SHP77 treated with DMSO at 0.1 percent for 48 hours (cell line): ENCODE measurements around the gene MICALL2.
A peak's percentile ranks its signal among the peaks of the same experiment; 100 is the strongest.

Experiments
- DNase-seq: peaks from one replicate; lab custom pipeline; 2025; lab: John Stamatoyannopoulos, UW

Gene MICALL2

GRCh38 chr7:1468203-1468602 lies 8.9 kb upstream of the MICALL2 start:
- DNase-seq: no peak

- DNase-seq: no peak
These were observed 7.4 kb upstream of the MICALL2 start for GRCh38 chr7:1466524-1467271.

DNA sequence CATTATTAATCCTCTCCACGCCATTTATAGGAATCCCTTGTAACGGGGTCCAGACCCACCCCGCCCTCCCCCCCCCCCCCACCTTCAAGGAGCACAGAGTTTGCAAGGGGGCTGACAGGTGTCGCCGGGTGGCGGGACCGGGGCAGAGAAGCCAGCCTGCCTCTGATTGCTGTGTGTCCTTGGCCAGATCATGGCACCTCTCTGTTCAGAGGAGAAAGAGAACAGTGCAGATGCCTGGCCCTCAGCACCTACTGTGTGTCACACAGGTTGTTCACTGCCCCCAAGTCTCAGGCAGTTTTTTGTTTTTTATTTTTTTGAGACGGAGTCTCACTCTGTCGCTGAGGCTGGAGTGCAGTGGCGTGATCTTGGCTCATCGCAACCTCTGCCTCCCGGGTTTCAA lies 5.4 kb upstream of the MICALL2 start:
- DNase-seq: no peak

- DNase-seq: no peak
These were observed 4.5 kb upstream of the MICALL2 start for GRCh38 chr7:1463676-1464223.

GRCh38 chr7:1461646-1462375 lies 2.5 kb upstream of the MICALL2 start:
- no peak for DNase-seq

- DNase-seq: peak; percentile 17
These were observed 1.8 kb upstream of the MICALL2 start for GRCh38 chr7:1460821-1461645.

DNA sequence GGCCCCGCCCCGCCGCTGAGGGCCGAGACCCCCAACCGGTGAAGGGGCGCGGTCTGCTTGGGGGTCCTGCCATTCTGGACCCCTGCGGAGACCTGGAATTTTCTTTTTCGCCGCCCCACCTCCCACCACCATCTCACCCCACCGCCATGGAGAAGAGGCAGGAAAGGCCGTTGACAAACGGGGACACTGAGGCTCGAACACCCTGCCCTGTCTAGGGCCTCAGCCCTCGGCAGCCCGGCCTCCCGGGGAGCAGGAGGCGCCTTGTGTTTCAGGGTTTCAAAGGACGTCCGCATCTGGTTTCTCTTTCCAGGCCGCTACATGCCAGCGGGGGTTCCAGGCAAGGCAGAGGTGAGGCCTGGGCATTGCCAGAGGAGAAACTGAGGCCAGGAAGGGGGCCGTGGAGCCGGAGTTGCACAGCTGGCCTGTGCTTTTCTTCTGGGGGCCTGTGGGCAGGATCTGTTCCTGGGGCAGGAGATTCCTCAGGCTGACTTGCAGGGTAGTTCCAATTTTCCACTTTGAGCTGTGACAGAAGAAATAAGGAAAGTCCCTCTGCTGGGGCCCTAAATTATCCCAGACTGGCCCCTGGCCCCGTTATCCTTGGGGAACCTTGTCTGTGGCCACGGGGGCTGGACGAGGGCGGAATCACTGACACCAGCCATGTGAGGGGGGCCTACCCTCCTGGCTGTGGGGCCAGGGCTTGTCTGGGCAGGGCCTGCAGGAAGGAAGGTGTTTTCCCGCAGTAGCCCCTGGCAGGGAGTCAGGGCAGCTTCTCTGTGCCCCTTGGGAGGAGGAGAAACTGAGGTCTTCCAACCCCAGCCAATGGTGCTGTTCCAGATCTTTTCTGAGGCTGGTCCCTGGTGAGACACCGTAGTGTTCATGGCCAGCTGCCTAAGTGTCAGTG lies 900 bp upstream of the MICALL2 start:
- no peak for DNase-seq

DNA sequence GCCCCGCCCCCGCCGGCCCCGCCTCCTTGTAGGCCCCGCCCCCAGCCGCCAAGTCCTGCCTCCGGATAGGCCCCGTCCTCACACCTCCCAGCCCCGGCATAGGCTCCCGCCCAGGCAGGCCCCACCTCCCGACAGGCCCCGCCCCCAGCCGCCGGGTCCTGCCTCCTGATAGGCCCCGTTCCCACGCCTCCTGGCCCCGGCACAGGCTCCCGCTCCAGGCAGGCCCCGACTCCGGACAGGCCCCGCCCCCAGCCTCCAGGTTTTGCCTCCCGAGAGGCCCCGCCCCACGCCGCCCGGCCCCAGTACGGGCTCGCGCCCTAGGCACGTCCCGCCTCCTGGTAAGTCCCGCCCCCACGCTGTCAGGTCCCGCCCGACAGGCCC lies 232 bp upstream of the MICALL2 start:
- DNase-seq: peak; percentile 99

- DNase-seq: no peak
These were observed 1.2 kb downstream of the MICALL2 start for GRCh38 chr7:1457949-1458682.

GRCh38 chr7:1457059-1457948 lies 2.0 kb downstream of the MICALL2 start:
- no peak for DNase-seq

- DNase-seq: no peak
These were observed 3.3 kb downstream of the MICALL2 start for GRCh38 chr7:1455955-1456354.

DNA sequence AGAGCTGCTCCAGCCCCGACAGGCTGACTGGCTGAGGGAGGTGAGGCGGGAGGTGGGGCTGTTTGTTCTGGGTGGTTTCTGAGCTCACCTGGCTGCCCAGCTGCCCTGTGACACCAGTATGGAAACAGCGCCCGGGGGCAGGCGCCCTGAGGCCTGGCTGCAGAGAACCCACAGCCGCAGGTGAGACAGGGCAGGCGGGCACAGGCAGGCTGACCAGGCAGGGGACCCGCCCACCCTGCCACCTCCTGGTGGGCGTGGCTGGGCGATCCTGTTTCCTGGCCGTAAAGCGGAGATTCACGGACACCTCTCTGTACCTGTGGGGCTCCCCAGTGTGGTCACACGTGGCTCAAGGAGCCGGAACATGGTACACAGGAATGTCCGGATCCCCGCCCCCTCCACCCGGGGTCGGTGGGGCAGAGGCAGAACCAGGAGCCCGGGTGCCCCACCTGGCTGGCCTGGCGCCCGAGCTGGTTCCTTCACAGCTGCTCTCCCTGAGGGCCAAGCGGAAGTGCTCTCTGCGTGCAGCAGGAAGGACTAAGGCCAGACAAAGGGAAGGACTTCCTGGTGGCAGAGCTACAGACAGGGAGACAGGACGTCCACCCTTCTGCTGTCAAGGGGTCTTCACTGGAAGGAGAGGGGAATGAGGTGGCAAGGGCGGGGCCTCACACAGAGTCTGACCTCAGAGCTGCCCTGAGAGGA lies 3.9 kb downstream of the MICALL2 start:
- no peak for DNase-seq

DNA sequence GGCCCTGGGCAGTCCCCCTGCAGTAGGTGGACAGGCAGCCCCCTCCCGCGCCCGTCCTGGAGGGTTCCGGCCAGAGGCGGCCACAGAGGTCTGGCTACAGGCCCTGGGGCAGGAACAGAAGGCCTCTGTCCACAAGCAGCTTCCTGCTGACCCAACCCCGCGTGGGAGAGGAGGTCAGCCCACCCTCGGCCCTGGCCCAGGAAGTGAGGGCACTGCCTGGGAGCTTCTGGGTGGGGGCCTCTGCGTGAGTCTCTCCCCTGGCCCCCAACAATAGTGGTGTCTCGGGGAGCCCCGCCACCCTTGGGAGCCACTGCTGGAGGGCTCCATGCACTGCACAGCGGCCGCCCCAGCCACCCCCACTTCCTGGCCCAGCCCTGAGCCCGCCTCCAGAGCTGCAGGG lies 4.7 kb downstream of the MICALL2 start:
- no peak for DNase-seq

DNA sequence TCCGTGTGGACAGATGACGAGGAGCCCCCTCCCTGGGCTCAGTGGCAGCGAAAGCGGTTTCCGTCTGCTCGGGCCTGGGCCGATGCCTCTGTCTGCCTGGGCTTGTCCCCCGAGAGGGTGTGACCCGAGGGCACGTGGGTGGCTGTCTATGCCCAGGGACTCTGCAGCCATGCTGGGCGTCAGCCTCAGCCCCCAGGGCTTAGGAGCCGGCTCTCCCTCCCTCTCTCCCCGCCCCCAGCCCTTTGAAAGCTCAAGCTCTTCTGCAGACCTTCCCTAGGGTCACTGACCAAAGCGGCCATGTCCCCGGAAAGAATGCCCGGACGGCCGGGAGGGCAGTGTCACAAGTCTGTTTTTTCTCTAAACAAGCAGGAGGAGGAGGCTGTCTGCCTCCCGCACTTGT lies 7.1 kb downstream of the MICALL2 start:
- DNase-seq: no peak

- no peak for DNase-seq
These were observed 8.3 kb downstream of the MICALL2 start for GRCh38 chr7:1450987-1451386.

GRCh38 chr7:1450431-1450830 lies 8.8 kb downstream of the MICALL2 start:
- DNase-seq: no peak

GRCh38 chr7:1449951-1450350 lies 9.3 kb downstream of the MICALL2 start:
- no peak for DNase-seq

GRCh38 chr7:1449501-1449900 lies 9.8 kb downstream of the MICALL2 start:
- no peak for DNase-seq

DNA sequence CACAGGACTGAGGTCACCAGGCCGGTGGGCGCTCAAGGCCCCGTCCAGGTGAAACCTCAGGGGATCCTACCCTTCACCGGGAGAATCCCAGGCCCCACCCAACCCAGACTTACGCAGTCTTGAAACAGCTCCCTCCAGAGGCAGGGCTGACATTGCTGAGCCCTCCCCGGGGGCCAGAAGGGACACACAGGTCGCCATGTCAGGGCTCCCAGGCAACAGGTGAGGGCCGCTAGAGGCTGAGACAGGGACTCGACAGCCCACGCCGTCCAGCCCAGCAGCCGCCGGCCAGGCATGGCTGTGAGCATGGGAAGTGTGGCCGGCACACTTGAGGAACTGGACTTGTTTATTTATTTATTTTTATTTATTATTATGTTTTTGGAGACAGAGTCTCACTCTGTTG lies 10.3 kb downstream of the MICALL2 start:
- DNase-seq: no peak
